OCI-LY1 (cell line): ENCODE results near the gene ZFAND4.

ENCODE experiments used
- CTCF ChIP-seq: fragments of 200-600 bp; sonication (generic), shearing (Covaris generic); IDR thresholded peaks from 2 replicates; pipeline ENCODE4 v1.5.1; 2017; ENCODE audit warnings: mild to moderate bottlenecking, antibody characterized with exemption, low read length, moderate library complexity, mixed read lengths
- EZH2 ChIP-seq: fragments of 200-600 bp; sonication (generic), shearing (Covaris generic); IDR thresholded peaks from 2 replicates; pipeline ENCODE4 v1.8.0; 2017; ENCODE audit warnings: borderline replicate concordance, mixed run types, mild to moderate bottlenecking, antibody characterized with exemption, low read length, moderate library complexity, mixed read lengths

DNA sequence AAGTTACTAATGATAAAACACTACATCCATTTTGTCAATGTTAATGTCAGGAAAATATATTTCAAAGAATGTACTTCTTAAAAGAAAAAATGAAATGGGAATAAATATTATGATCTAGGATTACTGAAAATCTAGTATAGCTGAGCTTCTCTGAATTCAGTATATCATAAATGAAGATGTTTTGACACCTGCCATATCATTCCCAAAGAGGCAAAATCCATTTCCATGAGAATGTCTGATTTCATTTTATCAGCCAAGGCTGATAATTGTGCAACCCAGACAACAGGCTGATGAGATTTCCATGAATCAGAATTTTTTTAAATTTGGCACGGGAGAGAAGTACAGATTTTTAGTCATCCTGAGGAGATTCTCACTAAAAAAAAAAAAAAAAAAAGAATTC lies 32.5 kb downstream of the ZFAND4 start:
- TF ChIP-seq CTCF (no peak), EZH2 (no peak)
